Right lobe of liver (tissue), 6 donors: ENCODE results near the gene DDX10. TPM values are rescaled to one million over a fixed set of nuclear protein-coding genes. Genes with fewer than 3 reads are reported as not detected.
A peak's percentile ranks its signal among the peaks of the same experiment; 100 is the strongest.

Source experiments
- ATAC-seq, 4 donors: fragments of 200-7000 bp; cut with Tn5 transposase; one replicate each; pipeline ENCODE4 v1.9.1; 2020; ENCODE audit warnings: mild to moderate bottlenecking in 4 of 4, moderate library complexity in 4 of 4
- DNase-seq, 3 donors: peaks; one replicate each; pipeline ENCODE4 v3.0.0-alpha.2; 2020
- H3K27ac ChIP-seq, 3 donors: fragments of 200-600 bp; one replicate each; pipeline ENCODE4 v1.8.0; 2022
- H3K27me3 ChIP-seq, 2 donors: fragments of 200-600 bp; one replicate each; pipeline ENCODE4 v1.8.0; 2022
- H3K36me3 ChIP-seq, 4 donors: fragments of 200-600 bp; sonication (generic) in 1 of 4; one replicate each; pipeline versions ENCODE4 v1.5.1 to v1.8.0; 2017 to 2022; ENCODE audit warnings: control low read depth in 1 of 4
- H3K4me1 ChIP-seq, 4 donors: fragments of 200-600 bp; sonication (generic) in 1 of 4; one replicate each; pipeline versions ENCODE4 v1.5.1 to v1.8.0; 2017 to 2022; ENCODE audit warnings: control low read depth in 1 of 4
- H3K4me3 ChIP-seq, 3 donors: fragments of 200-600 bp; one replicate each; pipeline ENCODE4 v1.8.0; 2022
- H3K9me3 ChIP-seq, 4 donors: fragments of 200-600 bp; sonication (generic) in 1 of 4; one replicate each; pipeline versions ENCODE4 v1.5.1 to v1.8.0; 2017 to 2022; ENCODE audit warnings: control low read depth in 1 of 4
- POLR2A ChIP-seq: fragments of 450-650 bp; IDR thresholded peaks from one replicate; pipeline ENCODE4 v1.6.1; 2017; ENCODE audit warnings: antibody characterized with exemption, mild to moderate bottlenecking
- WGBS: methylation state at CpG from one replicate; pipeline ENCODE4 v1.1.6; 2018; ENCODE audit warnings: low coverage, low lambda C conversion rate; ENCODE audit not compliant: insufficient coverage; ENCODE audit errors: missing lambda C conversion rate; 5-methylcytosine and 5-hydroxymethylcytosine counted together
- intact Hi-C, 2 donors: fragments of 100-400 bp; cut with DNase I; formaldehyde crosslinking; loops; one replicate each; pipeline versions ENCODE4 v1.11.2 to v1.14.1; 2022
- total RNA-seq, 6 experiments: library from RNA; depleted of rRNA in 2 of 6; stranded (reverse); fragments of >200 nt in 2 of 6; fragmentation: NEBNext Ultra II Directional in 3 of 6; extraction: Animal tissue kit (Norgen Biotek cat#: 25700) in 3 of 6; gene quantifications; one replicate each; pipeline versions ENCODE4 v1.1.0 to v1.2.4, GENCODE V29; 2016 to 2023
- TF ChIP-seq, protein P1 (sequence below), 4 donors: fragments of 200-600 bp in 3 of 4; fragments of 450-650 bp in 1 of 4; IDR thresholded peaks; one replicate each; pipeline versions ENCODE4 v1.5.1 to v1.8.0; 2016 to 2022; ENCODE audit warnings: antibody characterized with exemption in 4 of 4, mild to moderate bottlenecking in 2 of 4
- donor health status: DM: no; HTN: yes; CAD: no.
- donor health status: DM: no; HTN: no; CAD: no.
- donor health status: DM: no; HTN: no; CAD: no.
- donor health status: DM: no; HTN: yes; CAD: no.
- donor health status: DM: no; HTN: yes; CAD: no.

DDX10 gene
- total RNA-seq, 6 experiments from 2014 or later, result 7.4 to 13.6 (median 11.3) TPM

DNA sequence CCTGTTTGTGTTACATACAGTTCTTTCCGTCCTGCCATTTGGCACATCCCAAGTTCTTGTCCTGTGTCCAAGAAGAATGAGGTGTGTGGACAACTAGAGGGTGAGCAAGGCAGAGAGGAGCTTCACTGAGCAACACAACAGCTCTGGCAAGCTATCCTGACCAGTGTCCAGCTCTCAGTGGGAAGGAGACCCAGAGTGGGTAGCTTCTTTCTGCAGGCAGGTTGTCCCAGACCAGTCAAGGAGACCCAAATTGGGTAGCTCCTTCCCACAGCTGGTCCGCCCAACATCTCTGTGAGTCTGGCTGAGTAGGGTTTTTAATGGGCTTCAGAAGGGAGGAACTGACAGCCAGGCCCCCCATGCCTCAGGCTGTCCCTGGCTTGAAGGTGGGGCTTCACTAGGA lies 36.1 kb upstream of the DDX10 start:
- TF ChIP-seq, protein P1, sequence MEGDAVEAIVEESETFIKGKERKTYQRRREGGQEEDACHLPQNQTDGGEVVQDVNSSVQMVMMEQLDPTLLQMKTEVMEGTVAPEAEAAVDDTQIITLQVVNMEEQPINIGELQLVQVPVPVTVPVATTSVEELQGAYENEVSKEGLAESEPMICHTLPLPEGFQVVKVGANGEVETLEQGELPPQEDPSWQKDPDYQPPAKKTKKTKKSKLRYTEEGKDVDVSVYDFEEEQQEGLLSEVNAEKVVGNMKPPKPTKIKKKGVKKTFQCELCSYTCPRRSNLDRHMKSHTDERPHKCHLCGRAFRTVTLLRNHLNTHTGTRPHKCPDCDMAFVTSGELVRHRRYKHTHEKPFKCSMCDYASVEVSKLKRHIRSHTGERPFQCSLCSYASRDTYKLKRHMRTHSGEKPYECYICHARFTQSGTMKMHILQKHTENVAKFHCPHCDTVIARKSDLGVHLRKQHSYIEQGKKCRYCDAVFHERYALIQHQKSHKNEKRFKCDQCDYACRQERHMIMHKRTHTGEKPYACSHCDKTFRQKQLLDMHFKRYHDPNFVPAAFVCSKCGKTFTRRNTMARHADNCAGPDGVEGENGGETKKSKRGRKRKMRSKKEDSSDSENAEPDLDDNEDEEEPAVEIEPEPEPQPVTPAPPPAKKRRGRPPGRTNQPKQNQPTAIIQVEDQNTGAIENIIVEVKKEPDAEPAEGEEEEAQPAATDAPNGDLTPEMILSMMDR (IDR thresholded peaks at IDR 0.05), result no peak
- TF ChIP-seq POLR2A, result no peak
- Histone ChIP-seq H3K27ac (no peak overlapping the region), H3K36me3 (no peaks in the 10 kb centered on the region), H3K4me1 (no peaks in the 10 kb centered on the region), H3K4me3 (no peak overlapping the region), H3K9me3 (no peaks in the 10 kb centered on the region), H3K27me3 (no peaks in the 10 kb centered on the region)
- 70% methylated on average over 1 of the region's 2 CpGs for WGBS
- ATAC-seq (no peak), DNase-seq (no peak)
- intact Hi-C loops, result no loop called here

- TF ChIP-seq, protein P1 (IDR thresholded peaks at IDR 0.05), result no peak
- TF ChIP-seq POLR2A, result no peak
- ATAC-seq, result peak in 1 of 4 donors; percentile 18
- Histone ChIP-seq H3K27ac (no peak overlapping the region), H3K36me3 (no peaks in the 10 kb centered on the region), H3K4me1 (no peaks in the 10 kb centered on the region), H3K4me3 (no peak overlapping the region), H3K9me3 (no peaks in the 10 kb centered on the region), H3K27me3 (no peaks in the 10 kb centered on the region)
- WGBS, result no CpG with 5 or more reads among the region's 3 CpGs
- DNase-seq, result no peak
- intact Hi-C loops, result no loop called here
Measured at GRCh38 chr11:108629274-108629673, 35.6 kb upstream of the DDX10 start.

- TF ChIP-seq POLR2A, result no peak
- TF ChIP-seq, protein P1 (IDR thresholded peaks at IDR 0.05), result no peak
- no peak for ATAC-seq
- H3K4me1 ChIP-seq, result no peaks in the 10 kb centered on the region
Measured at GRCh38 chr11:108632041-108632704, 32.7 kb upstream of the DDX10 start.

DNA sequence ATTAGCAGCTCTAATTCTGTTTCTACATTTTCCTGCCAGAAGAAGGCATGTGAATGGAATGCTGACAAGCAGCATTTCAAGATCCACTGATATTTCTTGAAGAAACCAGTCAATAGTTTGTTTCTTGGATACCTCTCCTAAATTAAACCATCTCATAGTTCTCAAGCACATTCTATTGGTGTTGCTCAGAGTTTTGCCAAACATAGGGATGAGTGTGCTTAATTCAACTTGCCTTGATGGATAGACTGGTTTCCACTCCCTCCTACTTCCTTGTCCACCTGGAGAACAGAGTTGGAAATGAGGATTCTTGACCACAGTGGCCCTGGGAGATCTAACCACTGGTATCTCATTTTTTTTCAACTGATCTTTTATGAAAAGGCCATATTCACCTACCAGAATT lies 29.8 kb upstream of the DDX10 start:
- ATAC-seq (no peak), DNase-seq (no peak)
- intact Hi-C loops, result no loop called here
- Histone ChIP-seq H3K9me3 (no peaks in the 10 kb centered on the region), H3K4me1 (no peaks in the 10 kb centered on the region), H3K36me3 (no peaks in the 10 kb centered on the region), H3K4me3 (no peak overlapping the region), H3K27me3 (no peaks in the 10 kb centered on the region), H3K27ac (no peak overlapping the region)
- TF ChIP-seq, protein P1 (IDR thresholded peaks at IDR 0.05), result no peak
- no peak for TF ChIP-seq POLR2A

More at GRCh38 chr11:108632041-108632704, 32.7 kb upstream of the DDX10 start:
- WGBS, result 40% methylated on average over 1 of the region's 2 CpGs
- Histone ChIP-seq H3K9me3 (no peaks in the 10 kb centered on the region), H3K27ac (no peak overlapping the region), H3K36me3 (no peaks in the 10 kb centered on the region), H3K27me3 (no peaks in the 10 kb centered on the region), H3K4me3 (no peak overlapping the region)
- no peak for DNase-seq
- intact Hi-C loops, result no loop called here

GRCh38 chr11:108636222-108636621 lies 28.6 kb upstream of the DDX10 start:
- Histone ChIP-seq H3K4me1 (no peaks in the 10 kb centered on the region), H3K27me3 (no peaks in the 10 kb centered on the region), H3K36me3 (no peaks in the 10 kb centered on the region), H3K27ac (no peak overlapping the region), H3K9me3 (no peaks in the 10 kb centered on the region), H3K4me3 (no peak overlapping the region)
- 74% methylated on average over 2 of the region's 2 CpGs for WGBS
- intact Hi-C loops, result no loop called here
- no peak for ATAC-seq
- no peak for DNase-seq
- no peak for TF ChIP-seq POLR2A
- TF ChIP-seq, protein P1 (IDR thresholded peaks at IDR 0.05), result no peak
